Measurements from ENCODE around the gene WWC1. TPM values are rescaled to one million over a fixed set of nuclear protein-coding genes. Genes with fewer than 3 reads are reported as not detected.

WWC1 gene
- total and polyA plus RNA-seq, 2 experiments from 2014 or later = 27.6 to 27.8 TPM

DNA sequence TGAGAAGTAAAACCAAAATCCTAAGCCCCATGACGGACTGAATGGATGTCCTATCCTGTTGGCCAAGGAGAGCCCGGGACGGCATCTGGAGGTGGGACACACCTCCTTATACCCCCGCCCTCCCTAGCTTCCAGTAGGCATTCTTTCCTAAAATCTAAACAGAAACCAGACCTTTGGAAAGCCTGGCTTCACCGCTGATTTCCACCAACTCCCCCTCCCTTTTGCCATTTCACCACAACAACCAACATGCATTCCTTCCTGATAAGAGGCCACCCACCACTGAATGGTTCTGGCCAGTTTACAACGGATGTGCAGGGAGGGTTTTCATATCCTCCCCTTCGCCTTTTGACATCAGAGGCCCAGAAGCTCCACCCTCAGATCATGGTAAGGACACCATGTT is 185.6 kb downstream of the WWC1 start:
- Histone ChIP-seq H3K27me3 (no peaks in the 10 kb centered on the region), H3K4me1 (ENCODE audit: insufficient read depth) (no peaks in the 10 kb centered on the region), H3K27ac (no peak overlapping the region), H3K36me3 (replicated peaks; ENCODE audit: insufficient read depth, low read depth) (no peaks in the 10 kb centered on the region), H3K4me2 (no peak overlapping the region), H4K20me1 (ENCODE audit: insufficient read depth, poor library complexity, severe bottlenecking) (no peaks in the 10 kb centered on the region), H3K9me3 (ENCODE audit: low read depth) (no peaks in the 10 kb centered on the region), H3K4me3 (no peak overlapping the region), H3K9me2 (replicated peaks; ENCODE audit: insufficient read depth) (no peaks in the 10 kb centered on the region), H3K79me2 (no peaks in the 10 kb centered on the region), H2AFZ (no peak overlapping the region)
- no peak for DNase-seq (ENCODE audit: low spot score)
- TF ChIP-seq, protein P1, sequence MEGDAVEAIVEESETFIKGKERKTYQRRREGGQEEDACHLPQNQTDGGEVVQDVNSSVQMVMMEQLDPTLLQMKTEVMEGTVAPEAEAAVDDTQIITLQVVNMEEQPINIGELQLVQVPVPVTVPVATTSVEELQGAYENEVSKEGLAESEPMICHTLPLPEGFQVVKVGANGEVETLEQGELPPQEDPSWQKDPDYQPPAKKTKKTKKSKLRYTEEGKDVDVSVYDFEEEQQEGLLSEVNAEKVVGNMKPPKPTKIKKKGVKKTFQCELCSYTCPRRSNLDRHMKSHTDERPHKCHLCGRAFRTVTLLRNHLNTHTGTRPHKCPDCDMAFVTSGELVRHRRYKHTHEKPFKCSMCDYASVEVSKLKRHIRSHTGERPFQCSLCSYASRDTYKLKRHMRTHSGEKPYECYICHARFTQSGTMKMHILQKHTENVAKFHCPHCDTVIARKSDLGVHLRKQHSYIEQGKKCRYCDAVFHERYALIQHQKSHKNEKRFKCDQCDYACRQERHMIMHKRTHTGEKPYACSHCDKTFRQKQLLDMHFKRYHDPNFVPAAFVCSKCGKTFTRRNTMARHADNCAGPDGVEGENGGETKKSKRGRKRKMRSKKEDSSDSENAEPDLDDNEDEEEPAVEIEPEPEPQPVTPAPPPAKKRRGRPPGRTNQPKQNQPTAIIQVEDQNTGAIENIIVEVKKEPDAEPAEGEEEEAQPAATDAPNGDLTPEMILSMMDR (IDR thresholded peaks at IDR 0.05; ENCODE audit: poor library complexity) = no peak
- TF ChIP-seq EZH2 (IDR thresholded peaks at IDR 0.05; ENCODE audit: borderline replicate concordance) (no peak), EZH2phosphoT487 (IDR thresholded peaks at IDR 0.05; ENCODE audit: low read depth, severe bottlenecking, unreplicated experiment) (no peak)
- WGBS (ENCODE audit: low lambda C conversion rate, missing lambda C conversion rate) = 40% methylated on average over 7 of the region's 7 CpGs

DNA sequence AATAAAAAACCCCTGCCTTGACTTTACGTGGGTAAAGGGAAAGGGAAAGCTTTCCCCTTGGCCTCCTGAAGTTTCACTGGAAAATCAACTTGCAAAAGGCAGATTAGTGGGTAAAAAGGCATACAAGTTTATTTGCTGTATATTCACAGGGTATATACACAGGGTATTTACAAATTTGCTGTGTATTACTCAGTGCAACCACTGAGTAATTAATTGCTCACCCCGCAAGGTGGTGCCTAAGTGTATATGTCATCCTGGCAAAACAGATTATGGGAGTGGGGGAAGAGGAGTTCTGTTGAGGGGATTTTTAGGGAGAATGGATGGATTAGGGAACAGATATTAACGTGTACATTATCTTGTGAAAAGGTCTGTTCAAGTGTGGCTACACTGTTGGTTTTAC is 187.7 kb downstream of the WWC1 start:
- no peak for DNase-seq (ENCODE audit: low spot score)
- 82% methylated on average over 3 of the region's 3 CpGs for WGBS (ENCODE audit: low lambda C conversion rate, missing lambda C conversion rate)
- TF ChIP-seq, protein P1 (IDR thresholded peaks at IDR 0.05; ENCODE audit: poor library complexity) = no peak
- TF ChIP-seq EZH2 (IDR thresholded peaks at IDR 0.05; ENCODE audit: borderline replicate concordance) = no peak
- TF ChIP-seq EZH2phosphoT487 (IDR thresholded peaks at IDR 0.05; ENCODE audit: low read depth, severe bottlenecking, unreplicated experiment) = no peak

DNA sequence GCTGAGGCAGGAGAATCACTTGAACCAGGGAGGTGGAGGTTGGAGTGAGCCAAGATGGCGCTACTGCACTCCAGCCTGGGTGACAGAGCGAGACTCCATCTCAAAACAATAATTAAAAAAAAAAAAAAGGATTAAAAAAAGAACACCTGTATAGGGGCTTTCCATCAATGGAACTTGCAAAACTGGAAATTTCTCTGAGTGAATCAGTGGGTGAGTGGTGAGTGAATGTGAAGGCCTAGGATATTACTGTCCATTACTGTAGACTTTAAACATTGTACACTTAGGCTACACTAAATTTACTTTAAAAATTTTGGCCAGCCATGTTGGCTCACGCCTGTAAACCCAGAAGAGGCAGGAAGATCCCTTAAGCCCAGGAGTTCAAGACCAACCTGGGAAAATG is 189.2 kb downstream of the WWC1 start:
- Histone ChIP-seq H3K79me2 (no peaks in the 10 kb centered on the region), H3K27me3 (no peaks in the 10 kb centered on the region), H3K9me3 (ENCODE audit: low read depth) (no peaks in the 10 kb centered on the region), H3K36me3 (replicated peaks; ENCODE audit: insufficient read depth, low read depth) (no peaks in the 10 kb centered on the region), H3K9me2 (replicated peaks; ENCODE audit: insufficient read depth) (no peaks in the 10 kb centered on the region), H4K20me1 (ENCODE audit: insufficient read depth, poor library complexity, severe bottlenecking) (no peaks in the 10 kb centered on the region), H3K27ac (no peak overlapping the region), H3K4me3 (no peak overlapping the region), H3K4me1 (ENCODE audit: insufficient read depth) (no peaks in the 10 kb centered on the region), H2AFZ (no peak overlapping the region), H3K4me2 (no peak overlapping the region)
- no peak for DNase-seq (ENCODE audit: low spot score)
- WGBS (ENCODE audit: low lambda C conversion rate, missing lambda C conversion rate) = 95% methylated on average over 3 of the region's 3 CpGs
- TF ChIP-seq, protein P1 (IDR thresholded peaks at IDR 0.05; ENCODE audit: poor library complexity) = no peak
- TF ChIP-seq EZH2 (IDR thresholded peaks at IDR 0.05; ENCODE audit: borderline replicate concordance) (no peak), EZH2phosphoT487 (IDR thresholded peaks at IDR 0.05; ENCODE audit: low read depth, severe bottlenecking, unreplicated experiment) (no peak)

More for the DNA sequence above, 187.7 kb downstream of the WWC1 start:
- no peaks in the 10 kb centered on the region for H3K36me3 ChIP-seq (replicated peaks; ENCODE audit: insufficient read depth, low read depth)
- H3K27me3 ChIP-seq = no peaks in the 10 kb centered on the region
- H4K20me1 ChIP-seq (ENCODE audit: insufficient read depth, poor library complexity, severe bottlenecking) = no peaks in the 10 kb centered on the region
- no peak overlapping the region for H3K4me2 ChIP-seq
- no peaks in the 10 kb centered on the region for H3K9me2 ChIP-seq (replicated peaks; ENCODE audit: insufficient read depth)
- H3K4me3 ChIP-seq = no peak overlapping the region
- no peaks in the 10 kb centered on the region for H3K4me1 ChIP-seq (ENCODE audit: insufficient read depth)
- no peak overlapping the region for H2AFZ ChIP-seq
- no peaks in the 10 kb centered on the region for H3K9me3 ChIP-seq (ENCODE audit: low read depth)
- no peak overlapping the region for H3K27ac ChIP-seq
- H3K79me2 ChIP-seq = no peaks in the 10 kb centered on the region

DNA sequence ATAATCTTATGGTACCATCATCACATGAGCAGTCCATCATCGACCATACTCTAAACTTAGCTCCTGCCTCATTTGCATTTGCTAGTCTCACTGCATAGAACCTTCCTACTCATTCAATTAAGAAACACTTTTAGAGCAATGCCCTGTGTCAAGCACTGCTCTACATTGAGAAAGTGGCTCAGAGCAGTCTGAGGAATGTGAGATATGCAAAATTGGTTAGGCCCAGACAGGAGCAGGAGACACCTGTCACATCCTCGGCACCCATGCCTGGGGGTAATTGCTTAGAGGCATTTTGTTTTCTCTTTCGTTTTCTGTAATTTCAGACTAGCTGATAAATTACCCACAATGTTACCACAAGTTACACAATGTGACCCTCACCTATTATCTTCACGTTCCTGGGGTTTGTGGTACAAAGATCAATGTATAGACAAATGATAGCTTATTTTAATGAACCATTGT is 189.9 kb downstream of the WWC1 start:
- H3K79me2 ChIP-seq = no peaks in the 10 kb centered on the region
- no peaks in the 10 kb centered on the region for H3K4me1 ChIP-seq (ENCODE audit: insufficient read depth)
- no peaks in the 10 kb centered on the region for H4K20me1 ChIP-seq (ENCODE audit: insufficient read depth, poor library complexity, severe bottlenecking)
- DNase-seq (ENCODE audit: low spot score) = no peak
- no peaks in the 10 kb centered on the region for H3K36me3 ChIP-seq (replicated peaks; ENCODE audit: insufficient read depth, low read depth)
- no peak overlapping the region for H3K4me2 ChIP-seq
- no peaks in the 10 kb centered on the region for H3K9me3 ChIP-seq (ENCODE audit: low read depth)
- 48% methylated on average over 4 of the region's 4 CpGs for whole genome bisulfite sequencing (ENCODE audit: low lambda C conversion rate, missing lambda C conversion rate)
- no peaks in the 10 kb centered on the region for H3K9me2 ChIP-seq (replicated peaks; ENCODE audit: insufficient read depth)
- TF ChIP-seq, protein P1 (IDR thresholded peaks at IDR 0.05; ENCODE audit: poor library complexity) = no peak
- TF ChIP-seq EZH2 (IDR thresholded peaks at IDR 0.05; ENCODE audit: borderline replicate concordance) = no peak
- TF ChIP-seq EZH2phosphoT487 (IDR thresholded peaks at IDR 0.05; ENCODE audit: low read depth, severe bottlenecking, unreplicated experiment) = no peak
- no peak overlapping the region for H3K4me3 ChIP-seq
- H3K27me3 ChIP-seq = no peaks in the 10 kb centered on the region
- H2AFZ ChIP-seq = no peak overlapping the region
- H3K27ac ChIP-seq = no peak overlapping the region
